ENCODE data around the gene DDX27. TPM values are rescaled to one million over a fixed set of nuclear protein-coding genes. Genes with fewer than 3 reads are reported as not detected.

DDX27 gene
- total and polyA plus RNA-seq, 2 of the 13 experiments (the other 11 are each of a cell fraction or from before 2014, with no cell fraction given), result 42.6 to 72.8 TPM

- TF ChIP-seq, protein P1, sequence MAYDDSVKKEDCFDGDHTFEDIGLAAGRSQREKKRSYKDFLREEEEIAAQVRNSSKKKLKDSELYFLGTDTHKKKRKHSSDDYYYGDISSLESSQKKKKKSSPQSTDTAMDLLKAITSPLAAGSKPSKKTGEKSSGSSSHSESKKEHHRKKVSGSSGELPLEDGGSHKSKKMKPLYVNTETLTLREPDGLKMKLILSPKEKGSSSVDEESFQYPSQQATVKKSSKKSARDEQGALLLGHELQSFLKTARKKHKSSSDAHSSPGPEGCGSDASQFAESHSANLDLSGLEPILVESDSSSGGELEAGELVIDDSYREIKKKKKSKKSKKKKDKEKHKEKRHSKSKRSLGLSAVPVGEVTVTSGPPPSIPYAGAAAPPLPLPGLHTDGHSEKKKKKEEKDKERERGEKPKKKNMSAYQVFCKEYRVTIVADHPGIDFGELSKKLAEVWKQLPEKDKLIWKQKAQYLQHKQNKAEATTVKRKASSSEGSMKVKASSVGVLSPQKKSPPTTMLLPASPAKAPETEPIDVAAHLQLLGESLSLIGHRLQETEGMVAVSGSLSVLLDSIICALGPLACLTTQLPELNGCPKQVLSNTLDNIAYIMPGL (CRISPR knock-in tag; IDR thresholded peaks at IDR 0.05; ENCODE audit: borderline replicate concordance in 1 of 2, low read depth in 1 of 2), result 0 out of 4 replicates have a peak, but pooled peaks of 1 of the 2 experiments have one; percentile 27
- TF ChIP-seq SP1 (IDR thresholded peaks at IDR 0.05), result no peak
- no peak; the same call in 1 of the 2 replicates for TF ChIP-seq SP1 (CRISPR knock-in tag; IDR thresholded peaks at IDR 0.05)
- TF ChIP-seq ZNF136 (CRISPR knock-in tag; IDR thresholded peaks at IDR 0.05; ENCODE audit: low read depth), result no peak
- TF ChIP-seq, protein P2, sequence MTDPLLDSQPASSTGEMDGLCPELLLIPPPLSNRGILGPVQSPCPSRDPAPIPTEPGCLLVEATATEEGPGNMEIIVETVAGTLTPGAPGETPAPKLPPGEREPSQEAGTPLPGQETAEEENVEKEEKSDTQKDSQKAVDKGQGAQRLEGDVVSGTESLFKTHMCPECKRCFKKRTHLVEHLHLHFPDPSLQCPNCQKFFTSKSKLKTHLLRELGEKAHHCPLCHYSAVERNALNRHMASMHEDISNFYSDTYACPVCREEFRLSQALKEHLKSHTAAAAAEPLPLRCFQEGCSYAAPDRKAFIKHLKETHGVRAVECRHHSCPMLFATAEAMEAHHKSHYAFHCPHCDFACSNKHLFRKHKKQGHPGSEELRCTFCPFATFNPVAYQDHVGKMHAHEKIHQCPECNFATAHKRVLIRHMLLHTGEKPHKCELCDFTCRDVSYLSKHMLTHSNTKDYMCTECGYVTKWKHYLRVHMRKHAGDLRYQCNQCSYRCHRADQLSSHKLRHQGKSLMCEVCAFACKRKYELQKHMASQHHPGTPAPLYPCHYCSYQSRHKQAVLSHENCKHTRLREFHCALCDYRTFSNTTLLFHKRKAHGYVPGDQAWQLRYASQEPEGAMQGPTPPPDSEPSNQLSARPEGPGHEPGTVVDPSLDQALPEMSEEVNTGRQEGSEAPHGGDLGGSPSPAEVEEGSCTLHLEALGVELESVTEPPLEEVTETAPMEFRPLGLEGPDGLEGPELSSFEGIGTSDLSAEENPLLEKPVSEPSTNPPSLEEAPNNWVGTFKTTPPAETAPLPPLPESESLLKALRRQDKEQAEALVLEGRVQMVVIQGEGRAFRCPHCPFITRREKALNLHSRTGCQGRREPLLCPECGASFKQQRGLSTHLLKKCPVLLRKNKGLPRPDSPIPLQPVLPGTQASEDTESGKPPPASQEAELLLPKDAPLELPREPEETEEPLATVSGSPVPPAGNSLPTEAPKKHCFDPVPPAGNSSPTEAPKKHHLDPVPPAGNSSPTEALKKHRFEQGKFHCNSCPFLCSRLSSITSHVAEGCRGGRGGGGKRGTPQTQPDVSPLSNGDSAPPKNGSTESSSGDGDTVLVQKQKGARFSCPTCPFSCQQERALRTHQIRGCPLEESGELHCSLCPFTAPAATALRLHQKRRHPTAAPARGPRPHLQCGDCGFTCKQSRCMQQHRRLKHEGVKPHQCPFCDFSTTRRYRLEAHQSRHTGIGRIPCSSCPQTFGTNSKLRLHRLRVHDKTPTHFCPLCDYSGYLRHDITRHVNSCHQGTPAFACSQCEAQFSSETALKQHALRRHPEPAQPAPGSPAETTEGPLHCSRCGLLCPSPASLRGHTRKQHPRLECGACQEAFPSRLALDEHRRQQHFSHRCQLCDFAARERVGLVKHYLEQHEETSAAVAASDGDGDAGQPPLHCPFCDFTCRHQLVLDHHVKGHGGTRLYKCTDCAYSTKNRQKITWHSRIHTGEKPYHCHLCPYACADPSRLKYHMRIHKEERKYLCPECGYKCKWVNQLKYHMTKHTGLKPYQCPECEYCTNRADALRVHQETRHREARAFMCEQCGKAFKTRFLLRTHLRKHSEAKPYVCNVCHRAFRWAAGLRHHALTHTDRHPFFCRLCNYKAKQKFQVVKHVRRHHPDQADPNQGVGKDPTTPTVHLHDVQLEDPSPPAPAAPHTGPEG (CRISPR knock-in tag; IDR thresholded peaks at IDR 0.05), result no peak
- no peak for TF ChIP-seq GATAD2A (CRISPR knock-in tag; IDR thresholded peaks at IDR 0.05)
- no peak for TF ChIP-seq MTA1 (CRISPR knock-in tag; IDR thresholded peaks at IDR 0.05; ENCODE audit: borderline replicate concordance)
- no peak for TF ChIP-seq ARNTL (CRISPR knock-in tag; IDR thresholded peaks at IDR 0.05)
- TF ChIP-seq SMYD3 (CRISPR knock-in tag; IDR thresholded peaks at IDR 0.05), result peak; percentile 52; the same call in 1 of the 2 replicates
- peak; percentile 44; the same call in 1 of the 2 replicates for TF ChIP-seq ZC3H13 (CRISPR knock-in tag; IDR thresholded peaks at IDR 0.05)
- no peak for TF ChIP-seq WIZ (CRISPR knock-in tag; IDR thresholded peaks at IDR 0.05)
- TF ChIP-seq RAD21 (CRISPR knock-in tag; IDR thresholded peaks at IDR 0.05), result 0 out of 2 replicates have a peak, but pooled peaks have one; percentile 51
- no peak for TF ChIP-seq ZNF430 (CRISPR knock-in tag; IDR thresholded peaks at IDR 0.05)
- TF ChIP-seq DRAP1 (CRISPR knock-in tag; IDR thresholded peaks at IDR 0.05), result no peak
- TF ChIP-seq ZNF747 (CRISPR knock-in tag; IDR thresholded peaks at IDR 0.05; ENCODE audit: borderline replicate concordance), result no peak
Observed at GRCh38 chr20:49245921-49246740, 26.9 kb downstream of the DDX27 start (continued).
